PC-9 (cell line): Measurements from ENCODE around the gene FOXA1. TPM values are rescaled to one million over a fixed set of nuclear protein-coding genes. Genes with fewer than 3 reads are reported as not detected.

Experiments
- BruUV-seq: library from RNA; stranded (reverse); fragments of 400-500 nt; replicated peaks from 2 replicates; lab custom pipeline; 2021; lab: Mats Ljungman, UMichigan
- CTCF ChIA-PET: fragments of 300-600 bp; sonication (Branson Sonifier 250); formaldehyde crosslinking; loops from one replicate; lab custom pipeline; 2022; ENCODE audit warnings: antibody characterized with exemption; lab: Charles Lee
- POLR2A ChIA-PET: fragments of 300-600 bp; sonication (Branson Sonifier 250); formaldehyde crosslinking; loops from one replicate; lab custom pipeline; 2022; ENCODE audit warnings: antibody characterized with exemption; ENCODE audit not compliant: unreplicated experiment; lab: Charles Lee
- DNase-seq, 2 experiments: peaks; one replicate each; pipeline versions ENCODE4 v3.0.0 to v3.0.0-alpha.2; 2015 to 2022; ENCODE audit warnings: mixed read lengths in 1 of 2
- H2AFZ ChIP-seq: fragments of 200-600 bp; sonication (generic); 2 replicates; pipeline ENCODE4 v1.8.1; 2017; ENCODE audit warnings: antibody characterized with exemption
- H3F3A ChIP-seq: fragments of 200-600 bp; sonication (generic); 2 replicates; pipeline ENCODE4 v1.8.1; 2017; ENCODE audit warnings: antibody characterized with exemption, mild to moderate bottlenecking, low read depth; ENCODE audit not compliant: insufficient read depth
- H3K27ac ChIP-seq: fragments of 200-600 bp; sonication (generic); 2 replicates; pipeline ENCODE4 v1.6.1; 2016; ENCODE audit warnings: mixed run types
- H3K27me3 ChIP-seq: fragments of 200-600 bp; sonication (generic); 2 replicates; pipeline ENCODE4 v1.6.1; 2016; ENCODE audit warnings: low read depth, mixed run types; ENCODE audit not compliant: insufficient read depth
- H3K36me3 ChIP-seq: fragments of 200-600 bp; sonication (generic); 2 replicates; pipeline ENCODE4 v1.6.1; 2016; ENCODE audit warnings: low read depth, mixed run types
- H3K4me1 ChIP-seq: fragments of 200-600 bp; sonication (generic); replicated peaks from 2 replicates; pipeline ENCODE4 v1.6.1; 2016; ENCODE audit warnings: mixed run types; ENCODE audit not compliant: insufficient read depth
- H3K4me2 ChIP-seq: fragments of 200-600 bp; sonication (generic); 2 replicates; pipeline ENCODE4 v1.6.1; 2017; ENCODE audit warnings: mixed run types
- H3K4me3 ChIP-seq: fragments of 200-600 bp; sonication (generic); 2 replicates; pipeline ENCODE4 v1.6.1; 2016; ENCODE audit warnings: mixed run types
- H3K79me2 ChIP-seq: fragments of 200-600 bp; sonication (generic); 2 replicates; pipeline ENCODE4 v1.6.1; 2017; ENCODE audit warnings: low read depth, mixed run types
- H3K9me2 ChIP-seq: fragments of 200-600 bp; sonication (generic); 2 replicates; pipeline ENCODE4 v1.8.1; 2017; ENCODE audit warnings: mild to moderate bottlenecking; ENCODE audit not compliant: insufficient read depth
- H3K9me3 ChIP-seq: fragments of 200-600 bp; sonication (generic); 2 replicates; pipeline ENCODE4 v1.8.1; 2016; ENCODE audit warnings: low read depth; ENCODE audit not compliant: insufficient read depth
- H4K20me1 ChIP-seq: fragments of 200-600 bp; sonication (generic); 2 replicates; pipeline ENCODE4 v1.8.1; 2017; ENCODE audit not compliant: insufficient read depth
- EZH2 ChIP-seq: fragments of 200-600 bp; sonication (generic); IDR thresholded peaks from 2 replicates; pipeline ENCODE4 v1.8.0; 2017; ENCODE audit warnings: antibody characterized with exemption, low read depth
- intact Hi-C: fragments of 100-400 bp; cut with micrococcal nuclease; formaldehyde crosslinking; loops from one replicate; pipeline ENCODE4 v1.10.0; 2022; ENCODE audit not compliant: unreplicated experiment
- total RNA-seq: library from RNA; stranded (reverse); gene quantifications from 2 replicates; pipeline ENCODE4 v1.2.3, GENCODE V29; 2021
- TF ChIP-seq, protein P1 (sequence below): fragments of 200-600 bp; sonication (generic); conservative IDR thresholded peaks from 2 replicates; pipeline ENCODE4 v1.6.1; 2017; ENCODE audit warnings: mixed run types, antibody characterized with exemption, mild to moderate bottlenecking, moderate library complexity

Gene FOXA1
- total RNA-seq, 1 experiment from 2014 or later = 35.4 TPM

- H3K27ac ChIP-seq = no peak overlapping the region
- intact Hi-C loops = no loop called here
- no peaks in the 10 kb centered on the region for H3K36me3 ChIP-seq
- TF ChIP-seq, protein P1, sequence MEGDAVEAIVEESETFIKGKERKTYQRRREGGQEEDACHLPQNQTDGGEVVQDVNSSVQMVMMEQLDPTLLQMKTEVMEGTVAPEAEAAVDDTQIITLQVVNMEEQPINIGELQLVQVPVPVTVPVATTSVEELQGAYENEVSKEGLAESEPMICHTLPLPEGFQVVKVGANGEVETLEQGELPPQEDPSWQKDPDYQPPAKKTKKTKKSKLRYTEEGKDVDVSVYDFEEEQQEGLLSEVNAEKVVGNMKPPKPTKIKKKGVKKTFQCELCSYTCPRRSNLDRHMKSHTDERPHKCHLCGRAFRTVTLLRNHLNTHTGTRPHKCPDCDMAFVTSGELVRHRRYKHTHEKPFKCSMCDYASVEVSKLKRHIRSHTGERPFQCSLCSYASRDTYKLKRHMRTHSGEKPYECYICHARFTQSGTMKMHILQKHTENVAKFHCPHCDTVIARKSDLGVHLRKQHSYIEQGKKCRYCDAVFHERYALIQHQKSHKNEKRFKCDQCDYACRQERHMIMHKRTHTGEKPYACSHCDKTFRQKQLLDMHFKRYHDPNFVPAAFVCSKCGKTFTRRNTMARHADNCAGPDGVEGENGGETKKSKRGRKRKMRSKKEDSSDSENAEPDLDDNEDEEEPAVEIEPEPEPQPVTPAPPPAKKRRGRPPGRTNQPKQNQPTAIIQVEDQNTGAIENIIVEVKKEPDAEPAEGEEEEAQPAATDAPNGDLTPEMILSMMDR = no peak
- TF ChIP-seq EZH2 = no peak
- no peaks in the 10 kb centered on the region for H3K79me2 ChIP-seq
- H3K4me2 ChIP-seq = no peak overlapping the region
- BruUV-seq = no TSS peak
- H3F3A ChIP-seq = no peaks in the 10 kb centered on the region
- H3K4me1 ChIP-seq = no peaks in the 10 kb centered on the region
- H4K20me1 ChIP-seq = no peaks in the 10 kb centered on the region
- H3K27me3 ChIP-seq = no peaks in the 10 kb centered on the region
- H3K9me3 ChIP-seq = no peaks in the 10 kb centered on the region
- no peak overlapping the region for H2AFZ ChIP-seq
- no peaks in the 10 kb centered on the region for H3K9me2 ChIP-seq
- CTCF ChIA-PET = no interaction called here
- POLR2A ChIA-PET = no interaction called here
- no peak for DNase-seq
- H3K4me3 ChIP-seq = no peak overlapping the region
Observed at GRCh38 chr14:37617864-37618365, 22.9 kb upstream of the FOXA1 start.

GRCh38 chr14:37616853-37617252, 21.8 kb upstream of the FOXA1 start:
- H3K4me3 ChIP-seq = no peak overlapping the region
- no peaks in the 10 kb centered on the region for H4K20me1 ChIP-seq
- CTCF ChIA-PET = no interaction called here
- no peaks in the 10 kb centered on the region for H3K79me2 ChIP-seq
- POLR2A ChIA-PET = no interaction called here
- intact Hi-C loops = no loop called here
- H3K4me1 ChIP-seq = no peaks in the 10 kb centered on the region
- H3K27ac ChIP-seq = no peak overlapping the region
- H3K9me3 ChIP-seq = no peaks in the 10 kb centered on the region
- H3K36me3 ChIP-seq = no peaks in the 10 kb centered on the region
- no peaks in the 10 kb centered on the region for H3K9me2 ChIP-seq
- TF ChIP-seq EZH2 = no peak
- TF ChIP-seq, protein P1 = no peak
- H3F3A ChIP-seq = no peaks in the 10 kb centered on the region
- H3K27me3 ChIP-seq = no peaks in the 10 kb centered on the region
- no peak for DNase-seq
- BruUV-seq = no TSS peak
- no peak overlapping the region for H3K4me2 ChIP-seq
- no peak overlapping the region for H2AFZ ChIP-seq

- Histone ChIP-seq H3K79me2 (no peaks in the 10 kb centered on the region), H3K4me2 (no peak overlapping the region), H2AFZ (no peak overlapping the region), H3F3A (no peaks in the 10 kb centered on the region), H3K27me3 (no peaks in the 10 kb centered on the region), H3K27ac (no peak overlapping the region), H3K36me3 (no peaks in the 10 kb centered on the region), H4K20me1 (no peaks in the 10 kb centered on the region), H3K4me3 (no peak overlapping the region), H3K9me2 (no peaks in the 10 kb centered on the region), H3K9me3 (no peaks in the 10 kb centered on the region), H3K4me1 (no peaks in the 10 kb centered on the region)
- no TSS peak for BruUV-seq
- intact Hi-C loops = no loop called here
- no peak for DNase-seq
- ChIA-PET CTCF (no interaction called here), POLR2A (no interaction called here)
- TF ChIP-seq EZH2 = no peak
- TF ChIP-seq, protein P1 = no peak
Observed at GRCh38 chr14:37615582-37616289, 20.7 kb upstream of the FOXA1 start.
